GM21515 (cell line): ENCODE data around the gene HCFC1.

Experiments used
- ATAC-seq: cut with Tn5 transposase; IDR thresholded peaks from one replicate; pipeline ENCODE4 v1.9.1; 2021; ENCODE audit not compliant: unreplicated experiment

HCFC1 gene

GRCh38 chrX:153944140-153944799, 27.3 kb downstream of the HCFC1 start, which contains the start of gene RENBP:
Gene RENBP, minus strand, starts transcription at chrX:153944643. Its CDS starts 33 bp downstream, at chrX:153944610.
- no peak for ATAC-seq

- ATAC-seq = no peak
These were observed 30.0 kb downstream of the HCFC1 start for GRCh38 chrX:153941336-153942252.

- ATAC-seq = no peak
These were observed 32.0 kb downstream of the HCFC1 start for GRCh38 chrX:153939573-153939972.

- ATAC-seq = no peak
These were observed 33.3 kb downstream of the HCFC1 start for GRCh38 chrX:153938226-153938786.

GRCh38 chrX:153937056-153937455, 34.6 kb downstream of the HCFC1 start:
- no peak for ATAC-seq

GRCh38 chrX:153935326-153935851, 36.2 kb downstream of the HCFC1 start:
- ATAC-seq = peak; percentile 1

- peak; percentile 84 for ATAC-seq
These were observed 36.8 kb downstream of the HCFC1 start, which contains the start of gene NAA10 for GRCh38 chrX:153934762-153935325. Gene NAA10, minus strand, starts transcription at chrX:153935037. Its CDS starts 133 bp downstream, at chrX:153934904.

- peak; percentile 9 for ATAC-seq
These were observed 37.4 kb downstream of the HCFC1 start for GRCh38 chrX:153934148-153934761.

GRCh38 chrX:153933748-153934147, 37.9 kb downstream of the HCFC1 start:
- no peak for ATAC-seq

GRCh38 chrX:153932220-153932915, 39.2 kb downstream of the HCFC1 start:
- no peak for ATAC-seq

- ATAC-seq = no peak
These were observed 39.9 kb downstream of the HCFC1 start for GRCh38 chrX:153931748-153932147.

GRCh38 chrX:153931151-153931550, 40.5 kb downstream of the HCFC1 start:
- no peak for ATAC-seq

GRCh38 chrX:153930011-153930910, 41.4 kb downstream of the HCFC1 start:
- no peak for ATAC-seq

GRCh38 chrX:153929576-153929975, 42.0 kb downstream of the HCFC1 start:
- no peak for ATAC-seq

GRCh38 chrX:153928846-153929245, 42.8 kb downstream of the HCFC1 start:
- ATAC-seq = no peak

GRCh38 chrX:153927922-153928760, 43.5 kb downstream of the HCFC1 start:
- ATAC-seq = peak; percentile 70

- no peak for ATAC-seq
These were observed 44.0 kb downstream of the HCFC1 start for GRCh38 chrX:153927672-153927921.
